HG02571 (cell line): Measurements from ENCODE around the gene EDC4.
"Not testable (repeated sequence)": the region's sequence is repeated elsewhere in the genome, so short reads cannot be mapped to it uniquely, and the experiment has no call there.

Experiments used
- ATAC-seq: cut with Tn5 transposase; IDR thresholded peaks from one replicate; pipeline ENCODE4 v1.9.1; 2021; ENCODE audit warnings: mild to moderate bottlenecking, moderate library complexity; ENCODE audit not compliant: unreplicated experiment

The EDC4 gene

GRCh38 chr16:67897231-67897630, 24.4 kb downstream of the EDC4 start:
- no peak for ATAC-seq

GRCh38 chr16:67901734-67902133, 28.9 kb downstream of the EDC4 start:
- no peak for ATAC-seq

GRCh38 chr16:67902831-67903230, 30.0 kb downstream of the EDC4 start:
- ATAC-seq: no peak

- no peak for ATAC-seq
These were observed 34.7 kb downstream of the EDC4 start for GRCh38 chr16:67907397-67908180.

GRCh38 chr16:67909056-67909742, 36.3 kb downstream of the EDC4 start:
- no peak for ATAC-seq

GRCh38 chr16:67910158-67910557, 37.3 kb downstream of the EDC4 start:
- ATAC-seq: no peak

GRCh38 chr16:67914758-67915495, 42.1 kb downstream of the EDC4 start:
- ATAC-seq: no peak

- ATAC-seq: not testable (repeated sequence)
These were observed 42.6 kb downstream of the EDC4 start for GRCh38 chr16:67915496-67915769.

- ATAC-seq: no peak
These were observed 43.2 kb downstream of the EDC4 start for GRCh38 chr16:67915831-67916723.

- ATAC-seq: no peak
These were observed 44.4 kb downstream of the EDC4 start for GRCh38 chr16:67917140-67917851.

- no peak for ATAC-seq
These were observed 45.0 kb downstream of the EDC4 start for GRCh38 chr16:67917852-67918236.

- ATAC-seq: no peak
These were observed 46.9 kb downstream of the EDC4 start for GRCh38 chr16:67919622-67920221.

GRCh38 chr16:67922221-67922620, 49.4 kb downstream of the EDC4 start:
- no peak for ATAC-seq

- no peak for ATAC-seq
These were observed 49.9 kb downstream of the EDC4 start for GRCh38 chr16:67922740-67923139.

GRCh38 chr16:67923414-67924116, 50.7 kb downstream of the EDC4 start:
- ATAC-seq: no peak

- ATAC-seq: no peak
These were observed 51.5 kb downstream of the EDC4 start for GRCh38 chr16:67924140-67924906.

- ATAC-seq: no peak
These were observed 53.4 kb downstream of the EDC4 start for GRCh38 chr16:67926181-67926750.
